ENCODE measurements around the gene LAMA3.

DNA sequence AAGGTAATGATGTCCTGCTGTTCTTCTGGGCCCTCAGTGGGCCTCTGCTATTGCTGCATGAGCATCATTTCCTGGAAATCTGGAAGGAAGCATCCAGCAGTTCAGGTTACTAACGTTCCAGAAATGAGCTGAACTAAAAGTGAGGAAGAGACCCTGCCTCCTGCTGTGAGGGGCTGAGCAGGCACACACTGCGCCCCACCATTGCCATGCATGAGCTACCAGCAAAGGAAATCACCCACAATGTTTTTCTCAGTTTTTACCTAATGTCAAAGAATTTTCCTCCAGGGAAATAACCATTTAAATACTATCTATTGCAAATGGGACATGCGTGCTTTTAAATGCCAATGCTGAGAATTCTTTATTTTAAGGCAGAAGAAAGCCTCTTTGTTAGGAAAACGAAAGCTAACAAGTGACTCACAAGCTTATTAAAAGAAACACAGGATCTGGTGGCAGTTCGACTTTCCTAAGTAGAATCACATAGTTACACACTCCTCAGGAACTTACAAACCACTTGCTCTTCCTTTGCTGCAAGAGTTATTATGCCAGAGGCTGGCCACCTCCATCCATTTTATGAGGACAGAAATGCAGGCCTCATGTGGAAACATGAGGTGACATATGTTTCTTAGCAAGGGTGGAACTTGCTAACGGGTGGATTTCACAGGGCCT is 172.7 kb downstream of the LAMA3 start:
- TF ChIP-seq POLR2A (IDR thresholded peaks at IDR 0.05): no peak
- TF ChIP-seq, protein P1, sequence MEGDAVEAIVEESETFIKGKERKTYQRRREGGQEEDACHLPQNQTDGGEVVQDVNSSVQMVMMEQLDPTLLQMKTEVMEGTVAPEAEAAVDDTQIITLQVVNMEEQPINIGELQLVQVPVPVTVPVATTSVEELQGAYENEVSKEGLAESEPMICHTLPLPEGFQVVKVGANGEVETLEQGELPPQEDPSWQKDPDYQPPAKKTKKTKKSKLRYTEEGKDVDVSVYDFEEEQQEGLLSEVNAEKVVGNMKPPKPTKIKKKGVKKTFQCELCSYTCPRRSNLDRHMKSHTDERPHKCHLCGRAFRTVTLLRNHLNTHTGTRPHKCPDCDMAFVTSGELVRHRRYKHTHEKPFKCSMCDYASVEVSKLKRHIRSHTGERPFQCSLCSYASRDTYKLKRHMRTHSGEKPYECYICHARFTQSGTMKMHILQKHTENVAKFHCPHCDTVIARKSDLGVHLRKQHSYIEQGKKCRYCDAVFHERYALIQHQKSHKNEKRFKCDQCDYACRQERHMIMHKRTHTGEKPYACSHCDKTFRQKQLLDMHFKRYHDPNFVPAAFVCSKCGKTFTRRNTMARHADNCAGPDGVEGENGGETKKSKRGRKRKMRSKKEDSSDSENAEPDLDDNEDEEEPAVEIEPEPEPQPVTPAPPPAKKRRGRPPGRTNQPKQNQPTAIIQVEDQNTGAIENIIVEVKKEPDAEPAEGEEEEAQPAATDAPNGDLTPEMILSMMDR (IDR thresholded peaks at IDR 0.05): no peak
